OCI-LY1 (cell line): ENCODE measurements around the gene ROBO4.

Experiments
- CTCF ChIP-seq: fragments of 200-600 bp; sonication (generic), shearing (Covaris generic); IDR thresholded peaks from 2 replicates; pipeline ENCODE4 v1.5.1; 2017; ENCODE audit warnings: mild to moderate bottlenecking, antibody characterized with exemption, low read length, moderate library complexity, mixed read lengths
- EZH2 ChIP-seq: fragments of 200-600 bp; sonication (generic), shearing (Covaris generic); IDR thresholded peaks from 2 replicates; pipeline ENCODE4 v1.8.0; 2017; ENCODE audit warnings: borderline replicate concordance, mixed run types, mild to moderate bottlenecking, antibody characterized with exemption, low read length, moderate library complexity, mixed read lengths

- TF ChIP-seq EZH2 (no peak), CTCF (no peak)
Observed at GRCh38 chr11:124900464-124900863, 2.8 kb upstream of the ROBO4 start.
